Skeletal muscle tissue (tissue), 4 donors: ENCODE data around the gene KIR3DL2. TPM values are rescaled to one million over a fixed set of nuclear protein-coding genes. Genes with fewer than 3 reads are reported as not detected.
"Not testable (repeated sequence)": the region's sequence is repeated elsewhere in the genome, so short reads cannot be mapped to it uniquely, and the experiment has no call there.

Experiments used
- H3K27ac ChIP-seq: one replicate; pipeline ENCODE4 v1.7.0; 2013; ENCODE audit warnings: mild to moderate bottlenecking, low read depth, low read length, inconsistent platforms
- H3K27me3 ChIP-seq, 3 donors: one replicate each; pipeline ENCODE4 v1.7.0; 2013; ENCODE audit warnings: low read length in 3 of 3; ENCODE audit not compliant: control insufficient read depth in 3 of 3, insufficient read depth in 3 of 3
- H3K36me3 ChIP-seq, 3 donors: one replicate each; pipeline ENCODE4 v1.7.0; 2013; ENCODE audit warnings: low read length in 3 of 3; ENCODE audit not compliant: control insufficient read depth in 3 of 3, insufficient read depth in 3 of 3
- H3K4me1 ChIP-seq, 3 donors: one replicate each; pipeline ENCODE4 v1.7.0; 2013; ENCODE audit warnings: low read length in 3 of 3, mild to moderate bottlenecking in 3 of 3; ENCODE audit not compliant: control insufficient read depth in 3 of 3, insufficient read depth in 3 of 3
- H3K4me3 ChIP-seq, 3 donors: one replicate each; pipeline ENCODE4 v1.7.0; 2013; ENCODE audit warnings: low read length in 3 of 3
- H3K9ac ChIP-seq, 3 donors: one replicate each; pipeline ENCODE4 v1.7.0; 2013; ENCODE audit warnings: low read length in 3 of 3, mild to moderate bottlenecking in 3 of 3, moderate library complexity in 2 of 3, low read depth in 1 of 3
- H3K9me3 ChIP-seq, 3 donors: one replicate each; pipeline ENCODE4 v1.7.0; 2013; ENCODE audit warnings: low read length in 3 of 3; ENCODE audit not compliant: control insufficient read depth in 3 of 3
- total RNA-seq: library from RNA; depleted of rRNA; stranded (reverse); fragments of >200 nt; gene quantifications from one replicate; pipeline ENCODE4 v1.2.3, GENCODE V29; 2014
- donor health status: Osteomylitis.

KIR3DL2 gene
- total RNA-seq, 1 donor from 2014 or later = not detected

DNA sequence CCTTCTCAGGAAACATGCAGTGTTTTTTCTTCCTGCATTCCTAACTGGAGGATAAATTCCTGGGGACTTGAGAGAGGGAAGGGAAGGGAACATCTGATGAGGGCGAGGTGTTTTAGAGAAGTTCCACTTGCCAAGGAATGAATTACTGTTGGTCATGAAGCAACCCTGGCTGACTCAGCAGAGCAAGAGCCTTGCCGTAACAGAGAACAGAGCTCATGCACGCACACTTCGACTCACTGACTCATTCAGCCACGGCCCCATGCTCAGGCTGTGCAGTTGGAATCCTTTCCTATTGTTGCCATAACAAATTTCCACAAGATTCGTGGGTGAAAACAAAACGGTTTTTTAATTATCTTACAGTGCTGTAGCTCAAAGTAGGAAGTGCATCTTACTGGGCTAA, 24.9 kb upstream of the KIR3DL2 start:
- not testable (repeated sequence) for H3K9me3 ChIP-seq, H3K4me1 ChIP-seq, H3K4me3 ChIP-seq

GRCh38 chr19:54828064-54828463, 22.2 kb upstream of the KIR3DL2 start:
- not testable (repeated sequence) for H3K9me3 ChIP-seq, H3K4me1 ChIP-seq, H3K27me3 ChIP-seq, H3K27ac ChIP-seq, H3K4me3 ChIP-seq, H3K36me3 ChIP-seq, H3K9ac ChIP-seq

More for the DNA sequence above, 24.9 kb upstream of the KIR3DL2 start:
- H3K27ac ChIP-seq, H3K36me3 ChIP-seq, H3K9ac ChIP-seq, H3K27me3 ChIP-seq: not testable (repeated sequence)

GRCh38 chr19:54832496-54832895, 17.7 kb upstream of the KIR3DL2 start, which contains the start of gene KIR2DS4:
Gene KIR2DS4, plus strand, starts transcription at chr19:54832676.
- H3K27ac ChIP-seq, H3K9ac ChIP-seq, H3K4me3 ChIP-seq, H3K4me1 ChIP-seq, H3K9me3 ChIP-seq, H3K36me3 ChIP-seq, H3K27me3 ChIP-seq: not testable (repeated sequence)

DNA sequence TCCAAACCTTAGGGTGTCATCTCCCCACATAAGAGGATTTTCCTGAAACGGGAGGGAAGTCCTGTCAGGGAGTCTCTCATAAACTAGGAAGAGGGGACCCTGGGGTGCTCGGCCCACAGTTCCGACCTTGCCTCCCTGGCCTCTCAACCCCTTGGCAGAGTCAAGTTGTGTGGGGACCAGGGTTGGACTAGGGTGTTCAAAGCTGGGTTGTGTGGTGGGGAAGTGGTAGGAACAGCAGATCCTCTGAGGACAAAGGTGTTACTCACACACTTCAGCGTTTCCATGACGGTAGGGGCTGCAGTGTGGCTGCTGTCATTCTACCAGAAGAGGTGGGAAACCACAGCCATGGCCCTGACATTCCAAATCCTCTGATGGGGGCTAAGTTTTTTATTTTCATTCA, 15.1 kb upstream of the KIR3DL2 start:
- H3K4me1 ChIP-seq, H3K9ac ChIP-seq, H3K9me3 ChIP-seq, H3K36me3 ChIP-seq, H3K27ac ChIP-seq, H3K27me3 ChIP-seq, H3K4me3 ChIP-seq: not testable (repeated sequence)

DNA sequence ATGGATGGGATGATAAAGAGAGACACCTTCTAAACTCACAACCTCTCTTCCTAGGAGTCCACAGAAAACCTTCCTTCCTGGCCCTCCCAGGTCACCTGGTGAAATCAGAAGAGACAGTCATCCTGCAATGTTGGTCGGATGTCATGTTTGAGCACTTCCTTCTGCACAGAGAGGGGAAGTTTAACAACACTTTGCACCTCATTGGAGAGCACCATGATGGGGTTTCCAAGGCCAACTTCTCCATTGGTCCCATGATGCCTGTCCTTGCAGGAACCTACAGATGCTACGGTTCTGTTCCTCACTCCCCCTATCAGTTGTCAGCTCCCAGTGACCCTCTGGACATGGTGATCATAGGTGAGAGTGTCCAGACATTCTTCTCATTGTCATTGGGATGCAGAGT, 12.7 kb upstream of the KIR3DL2 start:
- H3K36me3 ChIP-seq, H3K27ac ChIP-seq, H3K9me3 ChIP-seq: not testable (repeated sequence)

GRCh38 chr19:54843171-54843570, 7.1 kb upstream of the KIR3DL2 start:
- H3K4me3 ChIP-seq, H3K27ac ChIP-seq, H3K9ac ChIP-seq, H3K4me1 ChIP-seq, H3K27me3 ChIP-seq, H3K9me3 ChIP-seq, H3K36me3 ChIP-seq: not testable (repeated sequence)

More for the DNA sequence above, 12.7 kb upstream of the KIR3DL2 start:
- H3K27me3 ChIP-seq, H3K4me3 ChIP-seq, H3K9ac ChIP-seq, H3K4me1 ChIP-seq: not testable (repeated sequence)

DNA sequence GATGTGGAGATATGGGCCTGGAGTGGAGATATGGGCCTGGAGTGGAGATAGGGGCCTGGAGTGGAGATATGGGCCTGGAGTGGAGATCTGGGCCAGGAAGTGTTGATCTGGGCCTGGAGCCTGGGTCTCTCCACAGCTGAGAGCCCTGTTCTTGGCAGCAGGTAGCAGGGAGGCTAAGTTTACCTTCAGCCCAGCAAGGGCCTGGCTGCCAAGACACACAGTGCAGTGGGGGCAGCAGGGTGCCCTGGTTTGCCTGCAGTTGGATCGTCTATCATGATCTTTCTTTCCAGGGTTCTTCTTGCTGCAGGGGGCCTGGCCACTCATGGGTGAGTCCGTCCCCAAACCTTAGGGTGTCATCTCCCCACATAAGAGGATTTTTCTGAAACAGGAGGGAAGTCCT, 687 bp downstream of the KIR3DL2 start:
- Histone ChIP-seq H3K36me3 (no peaks in the 10 kb centered on the region), H3K27me3 (peaks cover 0 to 4% (median 0%) of the 10 kb centered on the region in 3 donors), H3K4me1 (no peaks in the 10 kb centered on the region), H3K9ac (no peak overlapping the region), H3K9me3 (no peaks in the 10 kb centered on the region), H3K4me3 (no peak overlapping the region), H3K27ac (no peak overlapping the region)

DNA sequence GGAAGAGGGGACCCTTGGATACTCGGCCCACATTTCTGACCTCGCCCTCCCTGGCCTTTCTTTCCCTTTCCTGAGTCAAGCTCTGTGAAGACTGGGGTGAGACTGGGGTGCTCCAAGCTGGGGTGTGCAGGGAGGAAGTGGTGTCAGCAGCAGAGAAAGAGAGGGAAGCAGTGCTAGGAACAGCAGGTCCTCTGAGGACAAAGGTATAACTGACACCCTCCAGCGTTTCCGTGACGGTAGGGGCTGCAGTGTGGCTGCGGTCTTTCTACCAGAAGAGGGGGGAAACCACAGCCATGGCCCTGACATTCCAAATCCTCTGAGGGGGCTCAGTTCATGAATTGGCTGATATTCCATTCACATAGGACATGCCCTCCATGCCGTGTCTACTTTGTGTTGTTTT, 1.1 kb downstream of the KIR3DL2 start:
- Histone ChIP-seq H3K9me3 (no peaks in the 10 kb centered on the region), H3K9ac (no peak overlapping the region), H3K4me3 (no peak overlapping the region), H3K4me1 (no peaks in the 10 kb centered on the region), H3K27me3 (peaks cover 0 to 4% (median 0%) of the 10 kb centered on the region in 3 donors), H3K36me3 (no peaks in the 10 kb centered on the region), H3K27ac (no peak overlapping the region)

DNA sequence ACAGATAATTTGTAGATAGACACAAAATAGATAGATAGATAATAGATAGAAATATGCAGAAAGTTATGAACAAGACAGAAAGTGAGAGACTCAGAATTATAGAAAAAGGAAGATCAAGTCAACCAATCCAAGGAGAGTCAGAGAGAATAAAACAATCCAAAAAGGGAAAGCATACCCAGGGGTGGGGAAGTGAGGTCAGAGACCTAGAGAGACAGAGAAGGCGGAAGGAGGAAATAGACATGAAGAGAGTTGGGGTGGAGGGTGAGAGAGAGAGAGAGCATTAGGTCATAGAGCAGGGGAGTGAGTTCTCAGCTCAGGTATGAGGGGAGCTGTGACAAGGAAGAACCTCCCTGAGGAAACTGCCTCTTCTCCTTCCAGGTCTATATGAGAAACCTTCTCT, 5.0 kb downstream of the KIR3DL2 start:
- not testable (repeated sequence) for H3K36me3 ChIP-seq, H3K27ac ChIP-seq, H3K9me3 ChIP-seq

DNA sequence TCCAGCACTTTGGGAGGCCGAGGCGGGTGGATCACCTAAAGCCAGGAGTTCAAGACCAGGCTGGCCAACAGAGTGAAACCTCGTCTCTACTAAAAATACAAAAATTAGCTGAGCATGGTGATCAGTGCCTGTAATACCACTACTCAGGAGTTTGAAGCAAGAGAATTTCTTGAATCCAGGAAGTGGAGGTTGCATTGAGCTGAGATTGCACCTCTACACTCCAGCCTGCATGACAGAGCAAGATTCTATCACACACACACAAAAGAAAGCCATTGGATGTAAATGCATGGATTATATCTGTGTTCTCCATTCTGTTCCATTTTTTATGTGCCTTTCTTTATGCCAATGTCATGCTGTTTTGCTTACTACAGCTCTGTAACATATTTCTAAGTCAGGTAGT, 8.2 kb downstream of the KIR3DL2 start:
- not testable (repeated sequence) for H3K4me3 ChIP-seq, H3K27ac ChIP-seq, H3K9me3 ChIP-seq, H3K36me3 ChIP-seq, H3K27me3 ChIP-seq, H3K9ac ChIP-seq, H3K4me1 ChIP-seq

More for the DNA sequence above, 5.0 kb downstream of the KIR3DL2 start:
- H3K27me3 ChIP-seq, H3K9ac ChIP-seq, H3K4me3 ChIP-seq, H3K4me1 ChIP-seq: not testable (repeated sequence)

DNA sequence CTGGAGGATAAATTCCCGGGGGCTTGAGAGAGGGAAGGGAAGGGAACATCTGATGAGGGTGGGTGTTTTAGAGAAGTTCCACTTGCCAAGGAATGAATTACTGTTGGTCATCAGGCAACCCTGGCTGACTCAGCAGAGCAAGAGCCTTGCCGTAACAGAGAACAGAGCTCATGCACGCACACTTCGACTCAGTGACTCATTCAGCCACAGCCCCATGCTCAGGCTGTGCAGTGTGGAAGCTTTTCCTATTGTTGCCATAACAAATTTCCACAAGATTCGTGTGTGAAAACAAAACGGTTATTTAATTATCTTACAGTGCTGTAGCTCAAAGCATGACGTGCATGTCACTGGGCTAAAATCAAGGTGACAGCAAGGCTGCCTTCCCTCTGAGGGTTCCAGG, 9.2 kb downstream of the KIR3DL2 start:
- not testable (repeated sequence) for H3K9ac ChIP-seq, H3K9me3 ChIP-seq, H3K4me1 ChIP-seq, H3K27ac ChIP-seq, H3K36me3 ChIP-seq, H3K27me3 ChIP-seq, H3K4me3 ChIP-seq
